Ovary (tissue), 3 donors: ENCODE results near the gene GPR158.

Experiments used
- CTCF ChIP-seq, 3 donors: fragments of 450-650 bp in 2 of 3; fragments of 200-600 bp in 1 of 3; IDR thresholded peaks; one replicate each; pipeline versions ENCODE4 v1.5.1 to v1.8.0; 2016 to 2022; ENCODE audit warnings: antibody characterized with exemption in 3 of 3, mild to moderate bottlenecking in 1 of 3
- POLR2A ChIP-seq: fragments of 450-650 bp; IDR thresholded peaks from one replicate; pipeline ENCODE4 v1.6.1; 2017; ENCODE audit warnings: antibody characterized with exemption, mild to moderate bottlenecking, moderate library complexity
- donor health status: DM: no; HTN: no; CAD: no.

GRCh38 chr10:25280076-25280475, 105.3 kb downstream of the GPR158 start:
- TF ChIP-seq CTCF (IDR thresholded peaks at IDR 0.05) (no peak), POLR2A (no peak)
